Suprapubic skin (tissue), 4 donors: ENCODE results near the gene FBXO36.

Experiments
- CTCF ChIP-seq, 2 donors: fragments of 200-600 bp in 1 of 2; fragments of 450-650 bp in 1 of 2; sonication (generic) in 1 of 2; IDR thresholded peaks; one replicate each; pipeline ENCODE4 v1.5.1; 2016 to 2019; ENCODE audit warnings: antibody characterized with exemption in 2 of 2, mild to moderate bottlenecking in 1 of 2, moderate library complexity in 1 of 2
- EP300 ChIP-seq: sonication (generic); formaldehyde crosslinking; IDR thresholded peaks from one replicate; pipeline ENCODE4 v1.6.1; 2017; ENCODE audit warnings: antibody characterized with exemption
- POLR2A ChIP-seq, 2 donors: fragments of 450-650 bp; IDR thresholded peaks; one replicate each; pipeline ENCODE4 v1.6.1; 2017; ENCODE audit warnings: antibody characterized with exemption in 2 of 2, mild to moderate bottlenecking in 2 of 2, moderate library complexity in 2 of 2
- POLR2AphosphoS5 ChIP-seq, 3 donors: sonication (generic); formaldehyde crosslinking; IDR thresholded peaks; one replicate each; pipeline ENCODE4 v1.6.1; 2017; ENCODE audit warnings: antibody characterized with exemption in 3 of 3

- TF ChIP-seq CTCF (IDR thresholded peaks at IDR 0.05) (no peak), POLR2A (IDR thresholded peaks at IDR 0.05) (no peak), EP300 (no peak), POLR2AphosphoS5 (IDR thresholded peaks at IDR 0.05) (no peak)
Observed at GRCh38 chr2:229884775-229885699, 37.3 kb upstream of the FBXO36 start.
